Mammary epithelial cell (primary cell): ENCODE results near the gene FAT1.

ENCODE experiments used
- CTCF ChIP-seq, 2 donors: IDR thresholded peaks in 1 of 2; conservative IDR thresholded peaks in 1 of 2; 2 replicates each; pipeline ENCODE4 v1.5.1; 2011 to 2012; ENCODE audit warnings: inconsistent platforms in 2 of 2, low read length in 2 of 2, mild to moderate bottlenecking in 2 of 2, control low read depth in 1 of 2, low read depth in 1 of 2; ENCODE audit not compliant: insufficient read depth in 1 of 2; ENCODE audit errors: extremely low read depth in 1 of 2
- EZH2 ChIP-seq: IDR thresholded peaks from 2 replicates; pipeline ENCODE4 v1.6.1; 2012; ENCODE audit warnings: low read length, inconsistent platforms, borderline replicate concordance

DNA sequence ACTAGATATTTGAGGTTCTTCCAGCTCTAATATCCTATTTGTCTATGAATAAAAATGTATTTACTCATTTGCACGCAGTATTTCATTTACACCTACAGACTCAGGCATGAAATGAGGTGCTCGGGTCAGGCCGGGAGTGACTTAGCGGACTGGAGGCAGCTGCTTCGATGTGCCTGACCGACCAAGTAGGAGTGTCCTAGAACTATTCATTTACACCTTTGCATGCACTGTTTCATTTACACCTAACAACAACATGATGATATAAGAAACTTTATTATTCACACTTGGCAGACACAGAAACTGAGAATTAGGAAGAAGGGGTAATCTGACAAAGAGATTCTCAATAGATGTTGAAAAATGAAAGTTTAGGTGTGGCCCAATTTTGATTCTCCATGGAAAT lies 28.7 kb upstream of the FAT1 start:
- TF ChIP-seq EZH2 (no peak), CTCF (conservative IDR thresholded peaks at IDR 0.05 in 1 of 2, IDR thresholded peaks at IDR 0.05 in 1 of 2; ENCODE audit: extremely low read depth in 1 of 2, insufficient read depth in 1 of 2, low read depth in 1 of 2, low read length in 2 of 2) (no peak)
